Endothelial cell of umbilical vein (primary cell): ENCODE measurements around the gene ALB. TPM values are rescaled to one million over a fixed set of nuclear protein-coding genes. Genes with fewer than 3 reads are reported as not detected.

Source experiments
- BruUV-seq: library from RNA; stranded (reverse); fragments of 400-500 nt; replicated peaks from 2 replicates; lab custom pipeline; 2021; lab: Mats Ljungman, UMichigan
- CTCF ChIA-PET: fragments of 300-600, 350-600 bp; sonication (Branson Sonifier 250); formaldehyde crosslinking; loops from one replicate; lab custom pipeline; 2021; ENCODE audit warnings: antibody characterized with exemption, inconsistent platforms; lab: Charles Lee
- POLR2A ChIA-PET: fragments of 300-600, 350-600 bp; sonication (Branson Sonifier 250); formaldehyde crosslinking; loops from one replicate; lab custom pipeline; 2021; ENCODE audit warnings: antibody characterized with exemption, inconsistent platforms; lab: Charles Lee
- DNase-seq: peaks from one replicate; pipeline ENCODE4 v3.0.0-alpha.2; 2011; ENCODE audit warnings: low read depth, low spot score
- FAIRE-seq: peaks from 2 replicates; lab custom pipeline; 2011; peaks lifted over from hg19 to GRCh38; lab: Jason Lieb, UNC
- H2AFZ ChIP-seq: 2 replicates; pipeline ENCODE4 v1.6.0; 2012; ENCODE audit warnings: low read depth, low read length, control low read depth, inconsistent platforms
- H3K27ac ChIP-seq: 2 replicates; pipeline ENCODE4 v1.5.1; 2011; ENCODE audit warnings: low read depth, mild to moderate bottlenecking, control low read depth, low read length, moderate library complexity; ENCODE audit not compliant: insufficient read depth
- H3K27me3 ChIP-seq, 2 experiments: 2 replicates each; pipeline versions ENCODE4 v1.6.0 to v1.6.1; 2011; ENCODE audit warnings: low read length in 2 of 2, mixed read lengths in 1 of 2; ENCODE audit not compliant: control insufficient read depth in 2 of 2, insufficient read depth in 2 of 2
- H3K36me3 ChIP-seq, 2 experiments: 2 replicates in 1 of 2; 3 replicates in 1 of 2; pipeline ENCODE4 v1.5.1; 2011; ENCODE audit warnings: low read length in 2 of 2, mild to moderate bottlenecking in 1 of 2, moderate library complexity in 1 of 2; ENCODE audit not compliant: control insufficient read depth in 2 of 2, insufficient read depth in 2 of 2; ENCODE audit errors: extremely low read depth in 1 of 2
- H3K4me1 ChIP-seq: 3 replicates; pipeline ENCODE4 v1.5.1; 2011; ENCODE audit warnings: mild to moderate bottlenecking, low read length; ENCODE audit not compliant: control insufficient read depth, insufficient read depth; ENCODE audit errors: extremely low read depth
- H3K4me2 ChIP-seq: 2 replicates; pipeline ENCODE4 v1.6.1; 2011; ENCODE audit warnings: low read length, control low read depth, mixed read lengths; ENCODE audit not compliant: insufficient read depth
- H3K4me3 ChIP-seq, 3 experiments: fragments of 200-600 bp in 1 of 3; sonication (generic), shearing (Covaris generic) in 1 of 3; replicated peaks in 1 of 3; 2 replicates each; pipeline ENCODE4 v1.5.1; 2011 to 2016; ENCODE audit warnings: control low read depth in 3 of 3, low read length in 3 of 3, mild to moderate bottlenecking in 2 of 3, inconsistent platforms in 1 of 3, low read depth in 1 of 3, moderate library complexity in 1 of 3; ENCODE audit not compliant: insufficient read depth in 1 of 3
- H3K79me2 ChIP-seq: 2 replicates; pipeline ENCODE4 v1.6.0; 2012; ENCODE audit warnings: low read length, inconsistent platforms; ENCODE audit not compliant: control insufficient read depth, insufficient read depth
- H3K9ac ChIP-seq: replicated peaks from 2 replicates; pipeline ENCODE3; 2011; ENCODE audit warnings: low read length, control low read depth; ENCODE audit not compliant: insufficient read depth; ENCODE audit errors: extremely low read depth
- H3K9me1 ChIP-seq: replicated peaks from 3 replicates; pipeline ENCODE4 v1.6.0; 2011; ENCODE audit warnings: mild to moderate bottlenecking, low read length; ENCODE audit not compliant: control insufficient read depth, insufficient read depth; ENCODE audit errors: extremely low read depth
- H3K9me3 ChIP-seq: replicated peaks from 2 replicates; pipeline ENCODE4 v1.5.1; 2012; ENCODE audit warnings: low read length, inconsistent platforms; ENCODE audit not compliant: control insufficient read depth, insufficient read depth
- H4K20me1 ChIP-seq: replicated peaks from 2 replicates; pipeline ENCODE3; 2011; ENCODE audit warnings: mild to moderate bottlenecking, low read length; ENCODE audit not compliant: control insufficient read depth, insufficient read depth; ENCODE audit errors: extremely low read depth
- EZH2 ChIP-seq: IDR thresholded peaks from 2 replicates; pipeline ENCODE4 v1.6.1; 2012; ENCODE audit warnings: borderline replicate concordance, low read depth, mild to moderate bottlenecking, moderate library complexity, low read length, inconsistent platforms; ENCODE audit not compliant: severe bottlenecking
- FOS ChIP-seq: IDR thresholded peaks from 2 replicates; pipeline ENCODE4 v1.6.1; 2011; ENCODE audit warnings: mild to moderate bottlenecking, low read length, moderate library complexity, borderline replicate concordance; ENCODE audit not compliant: insufficient read depth
- GATA2 ChIP-seq: IDR thresholded peaks from 2 replicates; pipeline ENCODE4 v1.7.0; 2011; ENCODE audit warnings: low read depth, mild to moderate bottlenecking, moderate library complexity, mixed read lengths, low read length; ENCODE audit not compliant: insufficient read length, insufficient read depth
- JUN ChIP-seq: IDR thresholded peaks from 2 replicates; pipeline ENCODE4 v1.6.1; 2011; ENCODE audit warnings: borderline replicate concordance, low read depth; ENCODE audit not compliant: insufficient read length, insufficient read depth
- MYC ChIP-seq: IDR thresholded peaks from one replicate; pipeline ENCODE4 v1.6.1; 2011; ENCODE audit warnings: mild to moderate bottlenecking, low read depth, low read length
- POLR2A ChIP-seq: IDR thresholded peaks from 2 replicates; pipeline ENCODE4 v1.6.1; 2012; ENCODE audit warnings: low read depth, mild to moderate bottlenecking, control low read depth, low read length
- POLR2AphosphoS5 ChIP-seq: IDR thresholded peaks from 2 replicates; pipeline ENCODE4 v1.6.1; 2012; ENCODE audit warnings: low read depth, mild to moderate bottlenecking, control low read depth, low read length, moderate library complexity; ENCODE audit not compliant: insufficient read depth
- dilution Hi-C: fragments of 300-500 bp; cut with MboI; formaldehyde crosslinking; loops from one replicate; pipeline ENCODE4 v1.15.0; 2019; ENCODE audit warnings: low sequenced_read_pairs; ENCODE audit not compliant: extremely low pct_ligation_motif_present
- intact Hi-C: fragments of 100-400 bp; cut with micrococcal nuclease; formaldehyde crosslinking; loops from one replicate; pipeline ENCODE4 v1.10.0; 2022
- polyA plus RNA-seq, 4 experiments: library from polyadenylated mRNA; depleted of rRNA in 3 of 4; stranded (reverse) in 3 of 4; unstranded in 1 of 4; fragments of >200 nt; gene quantifications; 2 replicates each; pipeline versions ENCODE4 v1.2.1 to v1.2.3, GENCODE V29; 2011 to 2012; ENCODE audit warnings: missing spikeins in 1 of 4
- total RNA-seq: library from RNA; stranded (reverse); gene quantifications from 2 replicates; pipeline ENCODE4 v1.2.3, GENCODE V29; 2021
- TF ChIP-seq, protein P1 (sequence below), 2 donors: IDR thresholded peaks; 1 replicate in 1 of 2; 2 replicates in 1 of 2; pipeline ENCODE4 v1.5.1; 2011; ENCODE audit warnings: low read length in 2 of 2, mild to moderate bottlenecking in 2 of 2, moderate library complexity in 2 of 2, control low read depth in 1 of 2, inconsistent platforms in 1 of 2, low read depth in 1 of 2; ENCODE audit not compliant: insufficient read depth in 1 of 2; ENCODE audit errors: extremely low read depth in 1 of 2
- TF ChIP-seq, protein P2 (sequence below): IDR thresholded peaks from 2 replicates; pipeline ENCODE4 v1.6.1; 2011; ENCODE audit not compliant: insufficient read depth, insufficient read length

Gene ALB
- total and polyA plus RNA-seq, 2 donors (not counting 3 experiments of a cell fraction or from before 2014, with no cell fraction given), result not detected

DNA sequence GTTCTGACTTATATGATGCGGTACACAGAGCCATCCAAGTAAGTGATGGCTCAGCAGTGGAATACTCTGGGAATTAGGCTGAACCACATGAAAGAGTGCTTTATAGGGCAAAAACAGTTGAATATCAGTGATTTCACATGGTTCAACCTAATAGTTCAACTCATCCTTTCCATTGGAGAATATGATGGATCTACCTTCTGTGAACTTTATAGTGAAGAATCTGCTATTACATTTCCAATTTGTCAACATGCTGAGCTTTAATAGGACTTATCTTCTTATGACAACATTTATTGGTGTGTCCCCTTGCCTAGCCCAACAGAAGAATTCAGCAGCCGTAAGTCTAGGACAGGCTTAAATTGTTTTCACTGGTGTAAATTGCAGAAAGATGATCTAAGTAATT, 16.5 kb downstream of the ALB start:
- intact Hi-C loops, result no loop called here
- DNase-seq, result no peak
- BruUV-seq, result no TSS peak
- TF ChIP-seq GATA2 (no peak), POLR2AphosphoS5 (no peak), JUN (no peak), MYC (no peak), EZH2 (no peak), POLR2A (no peak), FOS (no peak)
- TF ChIP-seq, protein P1, sequence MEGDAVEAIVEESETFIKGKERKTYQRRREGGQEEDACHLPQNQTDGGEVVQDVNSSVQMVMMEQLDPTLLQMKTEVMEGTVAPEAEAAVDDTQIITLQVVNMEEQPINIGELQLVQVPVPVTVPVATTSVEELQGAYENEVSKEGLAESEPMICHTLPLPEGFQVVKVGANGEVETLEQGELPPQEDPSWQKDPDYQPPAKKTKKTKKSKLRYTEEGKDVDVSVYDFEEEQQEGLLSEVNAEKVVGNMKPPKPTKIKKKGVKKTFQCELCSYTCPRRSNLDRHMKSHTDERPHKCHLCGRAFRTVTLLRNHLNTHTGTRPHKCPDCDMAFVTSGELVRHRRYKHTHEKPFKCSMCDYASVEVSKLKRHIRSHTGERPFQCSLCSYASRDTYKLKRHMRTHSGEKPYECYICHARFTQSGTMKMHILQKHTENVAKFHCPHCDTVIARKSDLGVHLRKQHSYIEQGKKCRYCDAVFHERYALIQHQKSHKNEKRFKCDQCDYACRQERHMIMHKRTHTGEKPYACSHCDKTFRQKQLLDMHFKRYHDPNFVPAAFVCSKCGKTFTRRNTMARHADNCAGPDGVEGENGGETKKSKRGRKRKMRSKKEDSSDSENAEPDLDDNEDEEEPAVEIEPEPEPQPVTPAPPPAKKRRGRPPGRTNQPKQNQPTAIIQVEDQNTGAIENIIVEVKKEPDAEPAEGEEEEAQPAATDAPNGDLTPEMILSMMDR (IDR thresholded peaks at IDR 0.05; ENCODE audit: extremely low read depth in 1 of 2, insufficient read depth in 1 of 2, low read depth in 1 of 2, low read length in 2 of 2), result no peak
- TF ChIP-seq, protein P2, sequence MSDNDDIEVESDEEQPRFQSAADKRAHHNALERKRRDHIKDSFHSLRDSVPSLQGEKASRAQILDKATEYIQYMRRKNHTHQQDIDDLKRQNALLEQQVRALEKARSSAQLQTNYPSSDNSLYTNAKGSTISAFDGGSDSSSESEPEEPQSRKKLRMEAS, result no peak
- Histone ChIP-seq H3K27me3 (peaks cover 2% of the 10 kb centered on the region in 2 experiments), H3K27ac (no peak overlapping the region), H3K4me1 (no peaks in the 10 kb centered on the region), H2AFZ (no peak overlapping the region), H3K79me2 (no peaks in the 10 kb centered on the region), H3K9me1 (no peaks in the 10 kb centered on the region), H3K4me2 (no peak overlapping the region), H4K20me1 (no peaks in the 10 kb centered on the region), H3K36me3 (no peaks in the 10 kb centered on the region), H3K9ac (no peak overlapping the region), H3K4me3 (no peak overlapping the region), H3K9me3 (no peaks in the 10 kb centered on the region)
- dilution Hi-C loops, result no loop called here
- POLR2A ChIA-PET, result no interaction called here
- FAIRE-seq, result no peak
- CTCF ChIA-PET, result no interaction called here
